ENCODE results near the gene SORCS2. TPM values are rescaled to one million over a fixed set of nuclear protein-coding genes. Genes with fewer than 3 reads are reported as not detected.

Gene SORCS2
- total and polyA plus RNA-seq, 2 of the 13 experiments (the other 11 are each of a cell fraction or from before 2014, with no cell fraction given) = 0.82 to 1.0 TPM

- TF ChIP-seq REL (CRISPR knock-in tag; conservative IDR thresholded peaks at IDR 0.05) (no peak), ZFP37 (CRISPR knock-in tag; IDR thresholded peaks at IDR 0.05; ENCODE audit: borderline replicate concordance) (no peak), ZNF562 (CRISPR knock-in tag; IDR thresholded peaks at IDR 0.05; ENCODE audit: borderline replicate concordance) (no peak), ZNF576 (CRISPR knock-in tag; IDR thresholded peaks at IDR 0.05) (no peak), NFRKB (IDR thresholded peaks at IDR 0.05) (no peak), ZNF816 (CRISPR knock-in tag; IDR thresholded peaks at IDR 0.05; ENCODE audit: borderline replicate concordance) (no peak), DPF2 (CRISPR knock-in tag; IDR thresholded peaks at IDR 0.05; ENCODE audit: borderline replicate concordance, low read depth) (no peak)
Observed at GRCh38 chr4:7239101-7239820, 46.9 kb downstream of the SORCS2 start (continued).

- WGBS (ENCODE audit: low lambda C conversion rate) = 27% methylated on average over 8 of the region's 13 CpGs
- no peak for TF ChIP-seq THYN1 (CRISPR knock-in tag; IDR thresholded peaks at IDR 0.05; ENCODE audit: borderline replicate concordance, low read depth)
- TF ChIP-seq ZNF558 (CRISPR knock-in tag; IDR thresholded peaks at IDR 0.05; ENCODE audit: borderline replicate concordance) = no peak
- no peak for TF ChIP-seq ZNF546 (CRISPR knock-in tag; conservative IDR thresholded peaks at IDR 0.05)
- no peak for TF ChIP-seq ZNF605 (CRISPR knock-in tag; IDR thresholded peaks at IDR 0.05)
- TF ChIP-seq HDAC6 (IDR thresholded peaks at IDR 0.05; ENCODE audit: low read depth, low read length) = no peak
- TF ChIP-seq GABPA (IDR thresholded peaks at IDR 0.05; ENCODE audit: low read depth, low read length) = no peak
- no peak for TF ChIP-seq GABPA (CRISPR knock-in tag; IDR thresholded peaks at IDR 0.05; ENCODE audit: low read depth)
- TF ChIP-seq ZNF615 (CRISPR knock-in tag; IDR thresholded peaks at IDR 0.05; ENCODE audit: borderline replicate concordance) = no peak
- no peak for TF ChIP-seq TEAD2 (CRISPR knock-in tag; IDR thresholded peaks at IDR 0.05)
- no peak for TF ChIP-seq ZNF766 (CRISPR knock-in tag; IDR thresholded peaks at IDR 0.05; ENCODE audit: borderline replicate concordance)
- TF ChIP-seq SIN3B (IDR thresholded peaks at IDR 0.05; ENCODE audit: low read length) = no peak
- no peak for TF ChIP-seq PBX2 (CRISPR knock-in tag; IDR thresholded peaks at IDR 0.05)
- TF ChIP-seq RFX5 (IDR thresholded peaks at IDR 0.05; ENCODE audit: low read depth, low read length) = no peak
- no peak for TF ChIP-seq PHB2 (IDR thresholded peaks at IDR 0.05; ENCODE audit: partially characterized antibody)
- no peak for TF ChIP-seq ZBTB43 (CRISPR knock-in tag; conservative IDR thresholded peaks at IDR 0.05)
- TF ChIP-seq ZNF121 (CRISPR knock-in tag; IDR thresholded peaks at IDR 0.05) = no peak
Observed at GRCh38 chr4:7239844-7240243, 47.5 kb downstream of the SORCS2 start.

More at GRCh38 chr4:7239844-7240243, 47.5 kb downstream of the SORCS2 start:
- H4K20me1 ChIP-seq (ENCODE audit: insufficient read depth, low read length) = no peaks in the 10 kb centered on the region
- BruUV-seq (replicated peaks) = no TSS peak
- ATAC-seq (no peak), FAIRE-seq (no peak), DNase-seq (ENCODE audit: low spot score) (no peak)
- no peak overlapping the region for H2AFZ ChIP-seq (ENCODE audit: low read length)
- no peak overlapping the region for H3K4me3 ChIP-seq (replicated peaks in 1 of 3; ENCODE audit: insufficient read depth in 1 of 3, low read depth in 2 of 3, low read length in 3 of 3)
- H3K4me1 ChIP-seq (ENCODE audit: insufficient read depth, low read length) = no peaks in the 10 kb centered on the region
- ChIA-PET POLR2A (no interaction called here), CTCF (ENCODE audit: low intra/inter-chr PET ratio, low total read pairs) (no interaction called here)
- in situ Hi-C loops (cut with HindIII; ENCODE audit: extremely low pct_ligation_motif_present, low pct_unique_long_range_greater_than_20kb) (no loop called here), intact Hi-C loops (cut with micrococcal nuclease; ENCODE audit: unreplicated experiment) (no loop called here)
- H3K27me3 ChIP-seq (ENCODE audit: control insufficient read depth in 1 of 2, insufficient read depth in 2 of 2, low read length in 2 of 2) = peaks cover 13 to 27% of the 10 kb centered on the region in 2 experiments
- H3K4me2 ChIP-seq (ENCODE audit: low read depth, low read length) = no peak overlapping the region
- H3K36me3 ChIP-seq (replicated peaks in 1 of 2; ENCODE audit: control insufficient read depth in 1 of 2, insufficient read depth in 2 of 2, low read length in 2 of 2) = no peaks in the 10 kb centered on the region
- H3K9me3 ChIP-seq (ENCODE audit: low read length) = peaks cover 14% of the 10 kb centered on the region
- no peak overlapping the region for H3K27ac ChIP-seq (ENCODE audit: extremely low read length, insufficient read depth, low read length)
- H3K79me2 ChIP-seq (ENCODE audit: insufficient read depth, low read length) = no peaks in the 10 kb centered on the region
- H3K9ac ChIP-seq (ENCODE audit: insufficient read depth, low read depth, low read length) = no peak overlapping the region
